C4-2B (cell line): ENCODE measurements around the gene CNOT9.

Source experiments
- ZFX ChIP-seq: fragments of 450-650 bp; IDR thresholded peaks from 2 replicates; pipeline ENCODE4 v1.6.1; 2017
- TF ChIP-seq, protein P1 (sequence below): fragments of 450-650 bp; conservative IDR thresholded peaks from 2 replicates; pipeline ENCODE4 v1.5.1; 2017; ENCODE audit warnings: mild to moderate bottlenecking

- TF ChIP-seq, protein P1, sequence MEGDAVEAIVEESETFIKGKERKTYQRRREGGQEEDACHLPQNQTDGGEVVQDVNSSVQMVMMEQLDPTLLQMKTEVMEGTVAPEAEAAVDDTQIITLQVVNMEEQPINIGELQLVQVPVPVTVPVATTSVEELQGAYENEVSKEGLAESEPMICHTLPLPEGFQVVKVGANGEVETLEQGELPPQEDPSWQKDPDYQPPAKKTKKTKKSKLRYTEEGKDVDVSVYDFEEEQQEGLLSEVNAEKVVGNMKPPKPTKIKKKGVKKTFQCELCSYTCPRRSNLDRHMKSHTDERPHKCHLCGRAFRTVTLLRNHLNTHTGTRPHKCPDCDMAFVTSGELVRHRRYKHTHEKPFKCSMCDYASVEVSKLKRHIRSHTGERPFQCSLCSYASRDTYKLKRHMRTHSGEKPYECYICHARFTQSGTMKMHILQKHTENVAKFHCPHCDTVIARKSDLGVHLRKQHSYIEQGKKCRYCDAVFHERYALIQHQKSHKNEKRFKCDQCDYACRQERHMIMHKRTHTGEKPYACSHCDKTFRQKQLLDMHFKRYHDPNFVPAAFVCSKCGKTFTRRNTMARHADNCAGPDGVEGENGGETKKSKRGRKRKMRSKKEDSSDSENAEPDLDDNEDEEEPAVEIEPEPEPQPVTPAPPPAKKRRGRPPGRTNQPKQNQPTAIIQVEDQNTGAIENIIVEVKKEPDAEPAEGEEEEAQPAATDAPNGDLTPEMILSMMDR: no peak
- no peak for TF ChIP-seq ZFX
Measured at GRCh38 chr2:218546012-218546411, 22.6 kb upstream of the CNOT9 start.
